ENCODE results near the gene CDK14. TPM values are rescaled to one million over a fixed set of nuclear protein-coding genes. Genes with fewer than 3 reads are reported as not detected.

The CDK14 gene
- total and polyA plus RNA-seq, 2 of the 8 experiments (the other 6 are each of a cell fraction or from before 2014, with no cell fraction given) = 5.5 to 47.3 TPM

DNA sequence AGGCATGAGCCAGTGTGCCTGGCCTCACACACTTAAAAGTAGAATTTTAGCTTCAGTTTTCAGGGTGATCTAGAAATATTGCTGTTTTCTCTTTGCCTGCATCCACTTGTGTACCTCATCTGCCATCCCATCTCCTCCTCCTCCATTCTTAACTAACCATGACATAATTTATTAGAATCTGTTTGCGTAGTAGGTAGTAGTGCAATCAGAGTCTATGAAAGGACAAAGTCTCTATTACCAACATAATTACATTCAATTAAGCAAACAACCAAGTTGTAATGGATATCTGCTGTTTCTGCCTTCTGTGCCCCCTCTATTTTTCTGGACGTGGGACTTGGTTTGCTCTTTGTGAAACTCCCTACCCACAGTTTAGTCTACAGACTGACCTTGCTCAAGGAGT, 72.9 kb downstream of the CDK14 start:
- H4K20me1 ChIP-seq (replicated peaks in 1 of 2; ENCODE audit: control insufficient read depth in 1 of 2, insufficient read depth in 2 of 2, low read length in 2 of 2) = peaks cover 0 to 1% of the 10 kb centered on the region in 2 experiments
- no peak overlapping the region for H3K18ac ChIP-seq (ENCODE audit: extremely low read depth, low read length)
- no peaks in the 10 kb centered on the region; the same call in 1 of the 2 replicates for H3K23me2 ChIP-seq (ENCODE audit: low read depth, low read length)
- no peaks in the 10 kb centered on the region for H3K27me3 ChIP-seq (replicated peaks in 1 of 4; ENCODE audit: control insufficient read depth in 3 of 4, extremely low read depth in 1 of 4, insufficient read depth in 3 of 4, low read length in 3 of 4)
- H3K56ac ChIP-seq (replicated peaks; ENCODE audit: insufficient read length, low read depth, low read length) = no peak overlapping the region
- no peaks in the 10 kb centered on the region for H3K9me3 ChIP-seq (ENCODE audit: insufficient read depth in 2 of 2, low read depth in 1 of 2, low read length in 1 of 2)
- H2BK5ac ChIP-seq (ENCODE audit: low read depth, low read length) = no peak overlapping the region
- no peak overlapping the region for H4K91ac ChIP-seq (replicated peaks; ENCODE audit: insufficient read length, low read length)
- no peaks in the 10 kb centered on the region for H3K36me3 ChIP-seq (ENCODE audit: control insufficient read depth in 2 of 4, insufficient read depth in 4 of 4, low read length in 3 of 4)
- H3K4ac ChIP-seq (replicated peaks; ENCODE audit: insufficient read length, low read depth, low read length) = no peak overlapping the region
- no peak overlapping the region for H2BK12ac ChIP-seq (ENCODE audit: low read depth, low read length)
- WGBS, 2 experiments (ENCODE audit: extremely low coverage in 1 of 2, insufficient coverage in 1 of 2, insufficient read length in 1 of 2, insufficient replicate concordance in 2 of 2, low coverage in 1 of 2, low lambda C conversion rate in 2 of 2, missing lambda C conversion rate in 1 of 2) = 49% methylated on average over 2 of the region's 2 CpGs; no CpG with 5 or more reads in 1 of the 2 experiments
- no peak overlapping the region for H4K8ac ChIP-seq (ENCODE audit: extremely low read depth, insufficient read depth, low read length)
- no peaks in the 10 kb centered on the region for H3K4me1 ChIP-seq (replicated peaks in 1 of 4; ENCODE audit: control insufficient read depth in 3 of 4, insufficient read depth in 4 of 4, low read length in 3 of 4)
- FAIRE-seq (no peak), DNase-seq (ENCODE audit: low read depth in 1 of 2, low spot score in 2 of 2) (no peak)
- ChIA-PET CTCF (ENCODE audit: partially characterized antibody) (interaction anchor here (1.0 kb wide), 1 partner anchor 40 kb away, joined by 3 read pairs; no protein-coding TSS in a partner anchor), POLR2A (ENCODE audit: partially characterized antibody) (no interaction called here)
- H2BK120ac ChIP-seq (replicated peaks; ENCODE audit: low read depth, low read length) = no peak overlapping the region
- no peak overlapping the region for H2AK5ac ChIP-seq (ENCODE audit: low read depth, low read length)
- no peak overlapping the region for H3K4me3 ChIP-seq (ENCODE audit: extremely low read depth in 1 of 4, insufficient read depth in 2 of 4, low read depth in 3 of 4, low read length in 4 of 4)
- H3K27ac ChIP-seq (ENCODE audit: low read depth, low read length) = no peak overlapping the region
- H2BK20ac ChIP-seq (ENCODE audit: low read length) = no peak overlapping the region
- TF ChIP-seq TBP (IDR thresholded peaks at IDR 0.05; ENCODE audit: low read depth, low read length) (no peak), CBX8 (IDR thresholded peaks at IDR 0.05; ENCODE audit: borderline replicate concordance, low read depth, low read length) (no peak), EZH2 (IDR thresholded peaks at IDR 0.05; ENCODE audit: low read depth, low read length, severe bottlenecking) (no peak), MAFK (IDR thresholded peaks at IDR 0.05; ENCODE audit: low read depth, low read length) (no peak), TAF1 (IDR thresholded peaks at IDR 0.05; ENCODE audit: low read depth, low read length) (no peak), HDAC2 (IDR thresholded peaks at IDR 0.05; ENCODE audit: borderline replicate concordance in 1 of 2, low read depth in 2 of 2, low read length in 2 of 2) (no peak), SIRT6 (IDR thresholded peaks at IDR 0.05; ENCODE audit: low read length) (no peak), ASH2L (IDR thresholded peaks at IDR 0.05; ENCODE audit: low read length) (no peak), HDAC6 (IDR thresholded peaks at IDR 0.05; ENCODE audit: low read depth, low read length) (no peak), YY1 (IDR thresholded peaks at IDR 0.05; ENCODE audit: low read depth, low read length) (no peak)
- TF ChIP-seq, protein P1, sequence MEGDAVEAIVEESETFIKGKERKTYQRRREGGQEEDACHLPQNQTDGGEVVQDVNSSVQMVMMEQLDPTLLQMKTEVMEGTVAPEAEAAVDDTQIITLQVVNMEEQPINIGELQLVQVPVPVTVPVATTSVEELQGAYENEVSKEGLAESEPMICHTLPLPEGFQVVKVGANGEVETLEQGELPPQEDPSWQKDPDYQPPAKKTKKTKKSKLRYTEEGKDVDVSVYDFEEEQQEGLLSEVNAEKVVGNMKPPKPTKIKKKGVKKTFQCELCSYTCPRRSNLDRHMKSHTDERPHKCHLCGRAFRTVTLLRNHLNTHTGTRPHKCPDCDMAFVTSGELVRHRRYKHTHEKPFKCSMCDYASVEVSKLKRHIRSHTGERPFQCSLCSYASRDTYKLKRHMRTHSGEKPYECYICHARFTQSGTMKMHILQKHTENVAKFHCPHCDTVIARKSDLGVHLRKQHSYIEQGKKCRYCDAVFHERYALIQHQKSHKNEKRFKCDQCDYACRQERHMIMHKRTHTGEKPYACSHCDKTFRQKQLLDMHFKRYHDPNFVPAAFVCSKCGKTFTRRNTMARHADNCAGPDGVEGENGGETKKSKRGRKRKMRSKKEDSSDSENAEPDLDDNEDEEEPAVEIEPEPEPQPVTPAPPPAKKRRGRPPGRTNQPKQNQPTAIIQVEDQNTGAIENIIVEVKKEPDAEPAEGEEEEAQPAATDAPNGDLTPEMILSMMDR (IDR thresholded peaks at IDR 0.05; ENCODE audit: control extremely low read depth in 1 of 3, insufficient read depth in 1 of 3, low read depth in 1 of 3, low read length in 3 of 3) = no peak
- no peak overlapping the region for H4K5ac ChIP-seq (ENCODE audit: insufficient read length, low read depth, low read length)
- H3K14ac ChIP-seq (ENCODE audit: insufficient read length) = no peak overlapping the region
- H2AFZ ChIP-seq (ENCODE audit: low read length) = no peak overlapping the region
- no peak overlapping the region for H2BK15ac ChIP-seq (ENCODE audit: low read length)
- H3K79me2 ChIP-seq (ENCODE audit: control insufficient read depth in 1 of 2, insufficient read depth in 2 of 2, low read length in 2 of 2) = peaks cover 0 to 7% of the 10 kb centered on the region in 2 experiments; a peak in 1 of 4 replicates
- H3K79me1 ChIP-seq (ENCODE audit: low read depth, low read length) = no peaks in the 10 kb centered on the region
- no peak overlapping the region for H3K23ac ChIP-seq (ENCODE audit: insufficient read length)
- no peak overlapping the region for H3K4me2 ChIP-seq (ENCODE audit: insufficient read depth in 1 of 2, low read depth in 2 of 2, low read length in 2 of 2)
- H3K9ac ChIP-seq (replicated peaks in 1 of 4; ENCODE audit: extremely low read depth in 1 of 4, low read depth in 3 of 4, low read length in 3 of 4) = no peak overlapping the region
